ENCODE measurements around the gene TBC1D2. TPM values are rescaled to one million over a fixed set of nuclear protein-coding genes. Genes with fewer than 3 reads are reported as not detected.

The TBC1D2 gene
- total RNA-seq, 2 experiments from 2014 or later = 3.1 to 5.5 TPM

DNA sequence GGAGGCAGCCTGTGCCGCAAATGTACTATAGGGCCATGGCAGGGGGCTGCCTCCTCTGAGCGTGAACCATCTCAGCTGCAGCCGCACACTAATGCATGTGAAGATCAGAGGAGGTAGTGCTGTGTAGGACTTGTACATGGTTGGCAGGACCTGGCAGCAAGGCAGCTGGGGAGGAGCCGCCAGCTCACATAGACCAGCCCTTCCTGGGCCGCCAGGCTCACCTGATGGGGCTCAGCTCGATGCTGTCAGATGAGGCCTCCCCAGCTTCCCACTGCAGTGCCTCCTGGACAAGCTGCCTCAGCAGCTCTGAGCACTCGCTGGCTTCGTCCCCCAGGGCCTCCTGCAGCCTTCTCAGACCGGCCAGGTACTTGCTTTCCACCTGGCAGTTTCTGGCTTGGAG is 45.0 kb downstream of the TBC1D2 start:
- H3K36me3 ChIP-seq (ENCODE audit: insufficient read depth, low read length) = no peaks in the 10 kb centered on the region
- no peaks in the 10 kb centered on the region for H3K9me2 ChIP-seq (ENCODE audit: insufficient read depth, low read length)
- H2AFZ ChIP-seq (ENCODE audit: low read length) = no peak overlapping the region
- no peaks in the 10 kb centered on the region for H3K79me2 ChIP-seq (ENCODE audit: insufficient read depth, low read depth, low read length)
- H3K27ac ChIP-seq (ENCODE audit: low read depth, low read length, poor library complexity, severe bottlenecking) = no peak overlapping the region
- no peaks in the 10 kb centered on the region for H4K20me1 ChIP-seq (ENCODE audit: insufficient read depth, low read length)
- TF ChIP-seq, protein P1, sequence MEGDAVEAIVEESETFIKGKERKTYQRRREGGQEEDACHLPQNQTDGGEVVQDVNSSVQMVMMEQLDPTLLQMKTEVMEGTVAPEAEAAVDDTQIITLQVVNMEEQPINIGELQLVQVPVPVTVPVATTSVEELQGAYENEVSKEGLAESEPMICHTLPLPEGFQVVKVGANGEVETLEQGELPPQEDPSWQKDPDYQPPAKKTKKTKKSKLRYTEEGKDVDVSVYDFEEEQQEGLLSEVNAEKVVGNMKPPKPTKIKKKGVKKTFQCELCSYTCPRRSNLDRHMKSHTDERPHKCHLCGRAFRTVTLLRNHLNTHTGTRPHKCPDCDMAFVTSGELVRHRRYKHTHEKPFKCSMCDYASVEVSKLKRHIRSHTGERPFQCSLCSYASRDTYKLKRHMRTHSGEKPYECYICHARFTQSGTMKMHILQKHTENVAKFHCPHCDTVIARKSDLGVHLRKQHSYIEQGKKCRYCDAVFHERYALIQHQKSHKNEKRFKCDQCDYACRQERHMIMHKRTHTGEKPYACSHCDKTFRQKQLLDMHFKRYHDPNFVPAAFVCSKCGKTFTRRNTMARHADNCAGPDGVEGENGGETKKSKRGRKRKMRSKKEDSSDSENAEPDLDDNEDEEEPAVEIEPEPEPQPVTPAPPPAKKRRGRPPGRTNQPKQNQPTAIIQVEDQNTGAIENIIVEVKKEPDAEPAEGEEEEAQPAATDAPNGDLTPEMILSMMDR (conservative IDR thresholded peaks at IDR 0.05; ENCODE audit: low read length) = no peak
- TF ChIP-seq EZH2phosphoT487 (IDR thresholded peaks at IDR 0.05; ENCODE audit: borderline replicate concordance, low read depth, low read length) = no peak
- H3K4me2 ChIP-seq (ENCODE audit: low read length) = no peak overlapping the region
- ChIA-PET POLR2A (interaction anchor here (0.6 to 0.8 kb wide), 2 partner anchors 45 to 1554 kb away, joined by 3 read pairs; partner anchors contain the start of gene TBC1D2), CTCF (ENCODE audit: unreplicated experiment) (interaction anchor here (0.8 kb wide), 1 partner anchor 108 kb away, joined by 3 read pairs; no protein-coding TSS in a partner anchor)
- no peak overlapping the region for H3K4me3 ChIP-seq (ENCODE audit: low read depth, low read length, poor library complexity, severe bottlenecking)
- intact Hi-C loops (cut with micrococcal nuclease; ENCODE audit: unreplicated experiment) = no loop called here
- no TSS peak for BruUV-seq (replicated peaks)
- DNase-seq (ENCODE audit: low spot score) = no peak
- peaks cover 13% of the 10 kb centered on the region for H3K4me1 ChIP-seq (ENCODE audit: insufficient read depth, low read length, poor library complexity, severe bottlenecking)
- no peaks in the 10 kb centered on the region for H3K9me3 ChIP-seq (ENCODE audit: low read length)

DNA sequence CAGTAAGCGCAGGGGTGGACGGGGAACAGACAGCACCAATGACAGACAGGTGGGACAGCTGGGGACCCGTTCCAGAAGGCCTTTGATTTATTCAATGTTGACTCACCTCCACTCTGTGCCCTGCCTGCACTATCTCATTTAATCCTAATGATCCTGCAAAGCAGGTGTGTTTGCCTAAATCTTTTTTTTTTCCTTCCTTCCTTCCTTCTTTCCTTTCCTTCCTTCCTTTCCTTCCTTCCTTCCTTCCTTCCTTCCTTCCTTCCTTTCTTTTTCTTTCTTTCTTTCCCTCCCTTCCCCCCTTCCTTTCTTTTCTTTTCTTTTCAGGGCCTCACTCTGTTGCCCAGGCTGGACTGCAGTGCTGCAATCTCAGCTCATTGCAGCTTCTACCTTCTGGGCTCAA is 45.9 kb downstream of the TBC1D2 start:
- Histone ChIP-seq H2AFZ (ENCODE audit: low read length) (no peak overlapping the region), H3K9me3 (ENCODE audit: low read length) (no peaks in the 10 kb centered on the region), H3K79me2 (ENCODE audit: insufficient read depth, low read depth, low read length) (no peaks in the 10 kb centered on the region), H3K9me2 (ENCODE audit: insufficient read depth, low read length) (no peaks in the 10 kb centered on the region), H3K4me1 (ENCODE audit: insufficient read depth, low read length, poor library complexity, severe bottlenecking) (peaks cover 13% of the 10 kb centered on the region), H3K27ac (ENCODE audit: low read depth, low read length, poor library complexity, severe bottlenecking) (no peak overlapping the region), H3K36me3 (ENCODE audit: insufficient read depth, low read length) (no peaks in the 10 kb centered on the region), H4K20me1 (ENCODE audit: insufficient read depth, low read length) (no peaks in the 10 kb centered on the region), H3K4me2 (ENCODE audit: low read length) (no peak overlapping the region), H3K4me3 (ENCODE audit: low read depth, low read length, poor library complexity, severe bottlenecking) (no peak overlapping the region)
- CTCF ChIA-PET (ENCODE audit: unreplicated experiment) = no interaction called here
- intact Hi-C loops (cut with micrococcal nuclease; ENCODE audit: unreplicated experiment) = no loop called here
- no peak for DNase-seq (ENCODE audit: low spot score)
- no peak for TF ChIP-seq EZH2phosphoT487 (IDR thresholded peaks at IDR 0.05; ENCODE audit: borderline replicate concordance, low read depth, low read length)
- TF ChIP-seq, protein P1 (conservative IDR thresholded peaks at IDR 0.05; ENCODE audit: low read length) = no peak
- no TSS peak for BruUV-seq (replicated peaks)
- POLR2A ChIA-PET = interaction anchor here (0.7 to 1.2 kb wide), 3 partner anchors 47 to 344 kb away, joined by 4 to 9 read pairs (median 5); no protein-coding TSS in a partner anchor

DNA sequence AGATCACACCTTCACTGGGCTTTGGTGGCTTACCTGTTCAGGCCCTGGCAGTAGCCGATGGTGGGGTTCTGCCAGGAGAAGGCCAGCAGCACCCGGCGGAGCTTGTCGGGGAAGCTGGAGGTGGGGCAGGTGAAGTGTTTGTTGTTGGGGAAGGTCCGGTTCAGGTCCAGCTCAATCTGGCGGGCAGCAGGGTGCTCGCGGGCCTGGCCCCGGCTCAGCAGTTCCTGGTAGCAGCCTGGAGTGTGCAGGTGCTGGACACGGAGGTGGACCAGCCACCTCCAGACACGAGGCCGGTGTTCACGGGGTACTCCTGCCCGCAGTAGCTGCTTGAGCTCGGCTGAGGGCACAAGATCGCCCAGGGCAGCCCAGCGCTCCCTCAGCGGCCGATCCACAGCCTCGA is 46.8 kb downstream of the TBC1D2 start:
- Histone ChIP-seq H3K9me2 (ENCODE audit: insufficient read depth, low read length) (no peaks in the 10 kb centered on the region), H4K20me1 (ENCODE audit: insufficient read depth, low read length) (no peaks in the 10 kb centered on the region), H2AFZ (ENCODE audit: low read length) (no peak overlapping the region), H3K4me3 (ENCODE audit: low read depth, low read length, poor library complexity, severe bottlenecking) (no peak overlapping the region), H3K4me1 (ENCODE audit: insufficient read depth, low read length, poor library complexity, severe bottlenecking) (peaks cover 13% of the 10 kb centered on the region), H3K27ac (ENCODE audit: low read depth, low read length, poor library complexity, severe bottlenecking) (no peak overlapping the region), H3K79me2 (ENCODE audit: insufficient read depth, low read depth, low read length) (no peaks in the 10 kb centered on the region), H3K4me2 (ENCODE audit: low read length) (no peak overlapping the region), H3K36me3 (ENCODE audit: insufficient read depth, low read length) (no peaks in the 10 kb centered on the region), H3K9me3 (ENCODE audit: low read length) (no peaks in the 10 kb centered on the region)
- ChIA-PET CTCF (ENCODE audit: unreplicated experiment) (no interaction called here), POLR2A (interaction anchor here (1.2 kb wide), 1 partner anchor 48 kb away, joined by 9 read pairs; no protein-coding TSS in a partner anchor)
- intact Hi-C loops (cut with micrococcal nuclease; ENCODE audit: unreplicated experiment) = no loop called here
- no TSS peak for BruUV-seq (replicated peaks)
- TF ChIP-seq, protein P1 (conservative IDR thresholded peaks at IDR 0.05; ENCODE audit: low read length) = no peak
- TF ChIP-seq EZH2phosphoT487 (IDR thresholded peaks at IDR 0.05; ENCODE audit: borderline replicate concordance, low read depth, low read length) = no peak
- DNase-seq (ENCODE audit: low spot score) = no peak
